ENCODE measurements around the gene TRIM40. TPM values are rescaled to one million over a fixed set of nuclear protein-coding genes. Genes with fewer than 3 reads are reported as not detected.
A peak's percentile ranks its signal among the peaks of the same experiment; 100 is the strongest.

Gene TRIM40, protein sequence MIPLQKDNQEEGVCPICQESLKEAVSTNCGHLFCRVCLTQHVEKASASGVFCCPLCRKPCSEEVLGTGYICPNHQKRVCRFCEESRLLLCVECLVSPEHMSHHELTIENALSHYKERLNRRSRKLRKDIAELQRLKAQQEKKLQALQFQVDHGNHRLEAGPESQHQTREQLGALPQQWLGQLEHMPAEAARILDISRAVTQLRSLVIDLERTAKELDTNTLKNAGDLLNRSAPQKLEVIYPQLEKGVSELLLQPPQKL
- total RNA-seq: not detected

DNA sequence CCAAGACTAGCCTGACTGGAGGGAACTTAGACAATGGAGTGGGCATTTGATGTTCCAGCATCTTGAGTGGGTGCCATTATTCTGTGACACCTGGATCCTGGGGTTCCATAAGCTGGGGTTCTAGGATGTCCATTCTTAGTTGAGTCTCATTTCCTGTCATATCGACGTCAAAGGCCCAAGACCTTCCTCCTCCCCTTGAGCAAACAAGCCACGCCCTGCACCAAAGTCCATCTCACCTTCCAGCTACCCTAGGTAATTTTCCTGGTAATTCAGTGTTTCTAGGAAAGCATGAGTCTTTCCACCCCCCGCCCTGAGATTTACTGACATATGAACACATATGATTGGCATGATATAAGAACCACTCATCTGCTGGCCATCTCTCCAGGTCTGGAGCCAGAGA, at the start of gene TRIM40:
TSS of gene TRIM40 (plus strand) at position 384 of the 400 bp plus-strand sequence. CDS start 897 bp downstream, outside the sequence.
- no peak for DNase-seq

DNA sequence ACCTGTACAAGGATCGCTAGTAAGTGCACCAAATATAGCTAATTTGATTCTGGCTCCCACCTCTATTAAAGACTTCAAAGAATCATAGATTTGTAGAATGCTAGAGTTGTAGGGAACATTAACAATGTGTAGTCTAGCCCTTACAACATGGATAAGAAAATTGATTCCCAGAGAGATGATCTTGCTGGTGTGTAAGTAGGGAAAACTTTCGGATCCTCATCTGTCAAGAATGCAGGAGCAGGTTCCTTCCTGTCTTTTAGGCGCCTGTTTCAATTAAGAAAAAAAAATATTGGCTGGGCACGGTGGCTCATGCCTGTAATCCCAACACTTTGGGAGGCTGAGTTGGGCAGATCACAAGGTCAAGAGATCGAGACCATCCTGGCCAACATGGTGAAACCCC, 48.1 kb upstream of the TRIM40 start:
- no peak for DNase-seq

DNA sequence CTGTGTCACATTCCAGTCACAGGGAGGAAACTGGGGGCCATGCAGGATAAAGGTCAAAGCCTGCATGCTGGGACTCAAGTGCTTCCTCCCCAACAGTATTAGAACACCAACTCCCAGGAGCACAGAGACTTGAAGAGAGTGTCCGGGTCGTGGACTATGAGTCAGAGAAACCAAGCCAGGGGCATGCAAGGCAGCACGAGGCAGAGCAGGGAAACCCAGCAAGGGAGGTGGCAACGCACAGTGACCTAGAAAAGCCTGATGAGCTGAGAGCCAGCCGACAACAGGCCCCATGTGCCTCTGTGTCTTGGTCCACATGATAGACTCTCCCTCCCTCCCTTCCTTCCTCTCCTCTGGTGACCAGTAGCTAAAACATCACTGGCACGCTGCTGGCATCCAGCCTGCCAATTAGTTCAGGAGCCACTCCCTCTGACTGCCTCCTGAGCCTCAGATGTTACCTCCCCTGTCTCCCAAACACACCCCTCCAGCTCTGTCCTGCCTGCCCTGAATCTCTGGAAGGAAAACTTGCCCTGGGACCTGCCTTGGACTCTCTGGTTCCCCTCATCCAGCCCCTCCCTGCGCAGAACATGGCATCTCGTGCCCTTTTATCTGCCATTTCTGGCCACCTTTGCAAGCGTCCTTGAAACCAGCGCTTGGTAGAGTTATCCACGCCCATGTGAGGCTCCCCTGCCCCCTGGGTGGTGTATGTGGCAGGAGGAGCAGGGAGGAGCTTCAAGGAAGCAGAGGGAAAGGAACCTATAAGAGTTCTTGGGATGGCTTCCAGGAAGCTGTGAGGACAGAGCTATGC, 44.2 kb upstream of the TRIM40 start:
- no peak for DNase-seq

DNA sequence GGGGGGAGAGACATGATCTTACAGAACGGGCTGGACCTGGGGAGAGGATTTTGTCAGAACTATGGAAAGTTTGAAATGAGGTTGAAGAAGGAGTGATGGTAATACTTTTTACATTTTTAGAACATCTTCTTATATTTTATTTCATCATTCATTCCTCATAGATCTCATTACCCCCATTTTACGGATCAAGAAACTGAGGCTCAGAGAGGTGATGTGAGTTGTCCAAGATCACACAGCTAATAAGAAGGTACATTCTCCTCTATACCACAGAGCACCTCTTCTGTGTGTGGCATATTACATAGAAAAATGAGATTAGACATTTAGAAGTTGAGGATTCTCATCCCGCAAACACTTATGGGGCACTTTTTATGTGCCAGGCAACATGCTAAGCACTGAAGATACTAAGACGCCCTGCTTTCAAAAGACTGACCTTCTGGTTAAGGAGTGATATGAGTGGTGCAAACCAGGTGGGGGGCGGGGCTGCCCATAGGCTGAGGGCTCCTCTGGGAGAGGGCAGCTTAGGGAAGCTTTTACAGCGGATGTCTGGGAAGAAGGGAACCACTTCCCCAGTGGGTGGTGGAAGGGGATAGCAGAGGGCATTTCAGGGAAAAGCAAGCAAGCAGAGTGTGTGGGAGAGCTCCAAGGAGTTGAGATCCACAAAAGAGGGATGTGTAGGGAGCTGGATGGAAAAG, 42.9 kb upstream of the TRIM40 start:
- DNase-seq: no peak

DNA sequence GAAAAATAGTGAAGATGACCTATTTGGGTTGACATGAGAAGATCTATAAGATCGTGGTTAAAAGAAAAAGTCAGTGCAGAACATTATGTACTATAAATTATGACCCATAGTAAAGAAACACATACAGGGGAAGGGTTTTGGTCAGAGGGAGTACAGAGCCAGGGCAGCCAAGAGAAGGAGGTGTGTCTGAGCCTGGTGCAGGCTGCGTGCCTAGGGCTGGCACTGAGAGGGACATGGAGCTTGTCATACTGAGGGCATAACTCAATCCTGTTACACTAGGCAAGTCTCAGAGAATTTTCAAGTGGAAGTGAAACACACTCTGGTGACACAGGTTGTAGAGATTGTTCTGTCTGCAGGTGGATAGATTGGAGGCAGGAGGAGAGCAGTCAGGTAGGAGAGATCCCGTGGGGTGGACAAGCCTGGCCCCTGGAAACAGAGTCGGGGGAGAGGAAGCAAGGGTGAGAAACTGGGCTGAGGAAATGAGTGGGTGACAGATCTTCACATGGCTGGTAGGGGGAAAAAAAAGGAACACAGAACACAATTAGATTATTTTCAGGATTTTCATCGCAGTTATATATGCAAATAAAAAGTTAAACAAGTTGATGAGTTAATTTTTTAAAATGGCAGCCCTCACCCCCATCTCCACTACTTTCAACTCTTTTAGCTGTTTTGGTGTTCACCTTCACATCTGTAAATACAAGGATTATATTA, 41.8 kb upstream of the TRIM40 start:
- no peak for DNase-seq

DNA sequence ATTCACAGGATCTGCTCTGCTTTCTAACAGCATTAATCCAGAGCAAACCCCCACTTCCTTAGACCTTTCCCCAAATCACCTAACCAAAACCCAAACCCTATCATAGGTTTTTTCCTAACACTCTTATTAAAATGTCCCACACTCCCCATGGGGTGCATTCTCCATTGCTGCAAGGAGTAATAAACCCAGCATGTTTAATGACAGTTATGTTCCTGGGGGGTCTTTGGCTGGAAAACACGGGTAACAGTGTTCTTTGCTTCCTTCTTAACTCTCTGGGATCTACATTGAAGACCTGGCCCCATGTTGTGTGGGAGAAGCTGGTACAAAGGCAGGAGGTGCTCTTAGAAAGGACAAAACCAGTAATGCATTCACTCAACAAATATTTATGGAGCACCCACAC, 39.1 kb upstream of the TRIM40 start:
- no peak for DNase-seq

DNA sequence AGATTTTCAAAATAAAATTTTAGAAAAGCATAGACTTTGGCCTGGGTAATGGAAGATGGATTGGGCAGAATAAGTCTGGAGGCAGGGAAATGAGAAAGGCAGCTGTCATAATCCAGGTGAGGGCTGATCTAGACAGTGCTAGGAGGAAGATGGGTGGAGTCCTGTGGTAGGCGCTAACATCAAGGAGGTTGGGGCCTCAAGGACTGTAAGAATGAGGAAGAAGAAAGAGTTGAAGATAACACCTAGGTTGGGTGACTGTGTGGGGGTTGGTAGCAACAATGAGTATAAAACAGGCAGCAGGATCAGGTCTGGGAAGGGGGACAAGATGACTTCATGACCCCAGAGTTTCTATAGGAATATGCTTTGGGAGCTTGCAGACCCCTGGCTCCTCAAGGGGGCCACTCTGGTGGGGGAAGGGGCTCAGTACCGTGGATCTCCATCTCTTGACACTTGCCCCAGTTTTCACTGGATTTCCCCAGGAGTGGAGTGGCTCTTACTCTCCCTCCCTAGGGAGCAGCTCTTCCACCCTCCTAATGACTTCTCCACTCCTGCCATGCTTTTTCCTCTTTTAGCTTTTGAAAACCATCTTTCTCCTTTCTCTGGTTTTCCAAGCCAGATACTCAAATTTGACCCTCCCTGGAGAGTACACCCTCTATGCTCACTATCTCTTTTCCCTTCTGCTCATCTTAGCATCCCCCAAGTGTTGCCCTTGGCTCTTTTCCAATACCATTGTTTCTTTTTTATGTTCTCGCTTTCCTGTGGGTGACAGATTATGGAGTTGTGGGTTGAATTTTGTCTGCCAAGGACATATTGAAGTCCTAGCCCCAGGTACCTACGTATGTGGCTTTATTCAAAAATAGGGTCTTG, 37.8 kb upstream of the TRIM40 start:
- DNase-seq: no peak

DNA sequence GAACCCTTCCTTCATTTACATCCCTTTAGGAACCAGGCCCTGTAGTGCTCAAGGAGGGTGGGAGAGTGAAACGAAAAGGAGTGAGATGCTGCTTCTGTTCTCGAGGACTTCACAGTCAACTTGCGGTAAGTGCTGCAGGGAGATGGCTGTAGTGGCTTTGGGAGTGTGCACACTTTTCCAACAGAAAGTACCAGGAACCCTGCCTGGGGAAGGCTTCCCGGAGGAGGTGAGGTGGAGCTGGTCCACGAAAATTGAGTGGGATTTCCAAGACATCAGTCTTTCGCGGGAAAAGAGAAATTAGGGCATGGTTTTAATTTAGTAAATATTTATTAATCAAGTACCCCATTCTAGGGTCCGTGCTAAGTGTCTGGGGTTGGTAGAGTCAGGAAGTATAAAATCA, 35.8 kb upstream of the TRIM40 start:
- no peak for DNase-seq

DNA sequence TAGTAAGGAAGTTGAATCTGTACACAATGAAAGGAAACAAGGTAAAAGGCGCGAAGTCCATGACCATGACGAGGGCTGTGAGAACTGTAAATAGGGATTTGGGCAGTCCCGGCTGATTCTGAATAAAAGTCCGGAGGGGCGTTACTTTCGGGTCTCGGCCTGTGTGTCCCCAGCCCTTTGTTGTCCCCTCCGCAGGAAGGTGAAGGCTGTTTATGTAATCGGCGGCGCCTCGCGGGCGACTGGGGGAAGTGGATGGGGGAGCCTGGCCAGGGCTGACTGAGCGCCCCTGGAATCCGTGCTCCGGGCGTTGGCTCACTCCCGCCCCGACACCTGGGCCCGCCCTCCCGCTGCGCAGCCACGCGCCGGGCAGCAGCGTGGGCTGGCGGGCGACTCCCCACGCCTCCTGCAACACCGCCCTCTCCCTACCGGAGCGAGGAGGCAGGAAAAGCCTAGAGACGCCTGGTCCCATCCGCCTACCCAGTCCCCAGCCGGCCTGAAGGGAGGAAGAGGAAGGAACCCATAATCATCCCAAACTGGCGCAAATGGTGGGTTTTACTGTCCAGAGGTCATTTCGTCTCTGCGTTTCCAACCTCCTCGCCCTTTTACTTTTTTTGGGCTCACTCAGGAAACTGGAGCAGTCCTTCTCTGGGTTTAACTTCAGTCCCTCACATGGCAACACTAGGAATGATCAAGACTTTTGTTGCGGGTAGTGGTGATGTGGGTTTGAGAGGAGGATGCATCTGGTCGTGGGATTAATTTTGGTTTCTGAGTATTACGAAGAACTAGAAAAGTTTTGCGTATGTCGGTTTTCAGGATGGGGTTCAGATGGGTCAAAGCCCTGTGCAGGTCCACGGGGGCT, 35.1 kb upstream of the TRIM40 start:
- no peak for DNase-seq

DNA sequence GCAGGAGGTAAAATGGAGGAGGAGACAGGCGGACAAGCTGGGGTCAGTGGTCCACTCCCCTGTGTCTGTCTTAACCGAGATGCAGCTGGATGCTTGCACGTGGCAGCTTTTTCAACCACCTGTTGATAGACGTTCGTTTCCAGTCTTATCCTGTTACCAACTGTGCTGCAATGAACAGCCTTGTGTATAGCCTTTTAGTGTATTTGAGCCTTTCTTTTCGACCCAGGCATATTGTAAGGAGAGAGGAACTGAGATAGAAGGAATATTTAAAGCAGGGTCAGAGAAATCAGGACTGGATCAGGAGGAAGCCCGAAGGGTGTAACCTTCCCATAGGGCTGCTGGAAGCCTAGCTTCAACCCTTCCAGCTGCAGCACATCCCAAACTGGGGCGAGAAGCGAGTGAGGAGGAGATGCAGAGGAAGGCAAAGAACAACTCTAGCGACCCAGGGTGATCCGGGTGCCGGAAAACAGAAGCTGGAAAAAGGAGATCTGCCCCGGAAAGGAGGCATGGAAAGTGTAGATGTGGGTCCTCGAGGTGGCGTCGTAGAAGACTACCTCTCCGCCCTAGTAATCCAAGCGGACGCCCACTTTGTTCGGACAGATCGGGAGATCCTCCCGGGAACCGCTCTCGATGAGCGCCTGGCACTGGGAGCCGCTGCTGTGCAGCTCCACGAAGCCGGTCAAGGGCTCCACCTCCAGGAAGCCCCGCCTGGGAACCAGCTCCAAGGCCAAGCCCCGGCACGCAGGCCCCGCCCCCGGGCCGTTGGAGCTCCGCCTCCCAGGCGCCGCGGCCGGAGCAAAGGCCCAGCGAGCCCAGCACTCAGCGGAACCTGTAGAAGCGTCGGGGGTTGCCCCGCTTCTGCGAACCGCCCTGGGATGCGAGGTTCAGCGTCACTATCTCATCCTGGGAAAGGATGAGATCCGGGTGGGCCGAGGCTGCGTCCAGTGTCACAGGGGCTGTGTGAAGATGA, 34.2 kb upstream of the TRIM40 start:
- DNase-seq: peak; percentile 25

DNA sequence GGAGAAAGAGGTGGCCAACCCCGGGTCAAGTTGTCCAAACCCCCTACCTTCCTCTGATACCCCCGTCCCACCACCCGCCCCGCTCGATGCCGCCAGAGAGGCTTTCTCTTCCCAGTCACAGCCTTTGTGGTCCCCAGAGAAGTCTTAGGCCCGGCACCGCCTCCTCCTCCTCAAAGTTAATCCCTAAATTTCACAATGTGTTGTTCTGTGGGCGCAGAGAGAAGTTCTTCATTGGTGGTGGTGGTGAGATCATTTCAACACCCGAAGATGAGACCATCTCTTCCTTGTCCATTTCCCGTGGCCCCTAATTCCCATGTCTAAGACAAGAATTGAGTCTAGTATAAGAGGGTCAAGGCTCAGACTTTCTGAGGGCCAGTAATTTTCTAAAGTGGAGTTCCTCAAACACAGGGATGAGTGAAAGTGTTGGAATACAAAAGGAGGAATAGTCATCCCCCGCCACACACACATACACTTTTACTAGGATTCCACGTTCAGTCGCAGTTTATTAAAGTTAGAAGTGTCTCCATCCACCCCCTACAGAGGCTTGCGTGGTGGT, 33.4 kb upstream of the TRIM40 start:
- no peak for DNase-seq

DNA sequence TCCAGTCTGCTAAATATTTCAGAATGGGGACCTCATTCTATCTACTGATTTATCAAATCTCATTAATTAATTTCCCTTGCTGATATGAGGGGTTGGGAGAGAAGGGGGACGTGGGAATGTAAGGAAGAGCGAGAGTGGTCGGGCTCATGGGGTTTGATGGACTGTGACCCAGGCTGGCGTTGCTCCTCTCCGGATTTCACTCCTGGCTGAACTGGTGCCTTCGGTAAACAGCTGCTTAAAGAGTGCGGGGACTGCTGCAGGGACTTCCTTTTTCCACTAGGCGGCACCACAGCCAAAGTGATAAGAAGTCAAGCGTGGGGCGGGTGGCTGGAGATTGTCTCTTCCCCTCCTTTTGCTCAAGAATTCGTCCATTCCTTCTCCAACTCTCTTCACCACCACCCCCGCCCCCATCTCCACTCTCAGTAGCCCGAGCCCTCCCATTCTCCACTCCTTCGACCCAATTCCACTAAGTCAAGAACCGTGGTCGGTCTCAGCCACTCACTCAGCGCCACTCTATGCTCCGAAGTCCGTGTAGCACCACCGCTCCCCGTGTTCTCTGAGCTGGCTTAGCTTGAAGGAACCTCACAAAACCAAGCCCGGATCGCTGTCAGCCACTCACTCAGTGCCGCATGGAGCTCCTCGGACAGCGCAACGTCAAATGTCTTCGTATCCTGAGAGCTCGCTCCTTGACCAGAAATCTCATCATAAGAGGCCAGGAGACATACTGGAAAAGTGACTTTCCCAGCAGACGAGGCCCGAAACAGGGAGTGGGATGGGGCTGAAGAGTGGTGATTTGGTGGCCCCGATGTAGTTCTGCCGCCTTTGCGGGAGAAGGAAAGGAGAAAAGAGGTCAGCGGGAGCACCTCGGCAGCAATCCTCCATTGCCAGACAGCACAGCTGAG, 32.7 kb upstream of the TRIM40 start:
- peak; percentile 55 for DNase-seq

DNA sequence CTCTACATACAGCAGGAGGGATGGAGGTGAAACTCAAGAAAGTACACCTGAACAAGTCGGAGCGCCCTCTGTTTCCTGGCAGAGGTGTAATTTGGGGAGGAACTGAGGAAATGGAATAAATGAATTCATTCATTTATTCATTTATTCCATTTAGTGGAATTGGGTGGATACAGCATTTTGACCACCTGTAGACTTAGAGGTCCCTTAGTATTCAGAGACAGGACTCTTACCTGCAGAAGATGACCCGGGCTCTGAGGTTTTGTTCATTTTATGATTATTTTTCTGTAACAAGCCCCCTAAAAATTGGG, 32.1 kb upstream of the TRIM40 start:
- no peak for DNase-seq

DNA sequence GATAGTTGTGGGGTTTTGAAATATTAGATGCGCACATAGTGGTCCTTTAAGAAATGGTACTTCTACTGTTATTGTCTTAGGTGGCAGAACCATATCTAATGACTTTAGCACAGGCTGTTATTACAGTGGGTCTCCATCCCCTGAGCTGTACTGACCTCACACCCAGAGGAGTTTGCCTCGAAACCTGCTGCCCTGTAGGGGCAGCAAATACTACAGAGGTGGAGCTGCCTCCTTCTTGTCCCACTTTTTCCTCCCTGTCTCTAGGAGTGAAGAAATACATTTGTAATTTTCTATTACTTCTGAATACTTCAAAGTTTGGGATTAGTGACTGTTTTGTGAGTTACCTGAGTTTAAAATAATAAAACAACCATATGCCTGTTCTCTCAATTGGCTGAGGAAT, 31.3 kb upstream of the TRIM40 start:
- DNase-seq: no peak

DNA sequence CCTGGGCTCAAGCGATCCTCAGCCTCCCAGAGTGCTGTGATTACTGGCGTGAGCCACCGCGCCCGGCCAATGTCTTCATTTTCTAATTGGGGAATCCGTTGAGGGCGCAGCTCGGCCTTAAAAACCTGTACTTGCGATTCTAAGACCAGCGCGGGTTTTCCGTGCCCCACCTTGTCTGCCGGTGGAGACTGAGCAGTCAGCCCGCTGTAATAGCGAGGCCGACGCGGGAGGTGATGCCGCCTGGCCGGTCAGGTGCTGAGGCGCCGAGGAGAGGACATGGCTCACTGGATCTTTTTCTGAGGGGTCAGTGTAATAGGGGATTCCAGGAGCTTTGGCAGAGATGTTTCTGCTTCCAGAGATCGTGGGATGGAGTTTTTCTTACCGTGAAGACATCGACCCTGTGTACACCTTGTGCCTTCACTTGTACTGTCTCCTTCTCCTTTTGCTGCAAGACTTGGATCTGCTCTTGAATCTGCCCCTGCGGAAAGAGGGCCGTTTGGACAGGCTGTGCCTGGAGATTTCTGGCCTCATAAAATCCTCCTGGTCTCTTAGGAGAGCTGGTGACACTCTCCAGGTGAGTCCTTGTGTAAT, 24.6 kb upstream of the TRIM40 start:
- DNase-seq: no peak

DNA sequence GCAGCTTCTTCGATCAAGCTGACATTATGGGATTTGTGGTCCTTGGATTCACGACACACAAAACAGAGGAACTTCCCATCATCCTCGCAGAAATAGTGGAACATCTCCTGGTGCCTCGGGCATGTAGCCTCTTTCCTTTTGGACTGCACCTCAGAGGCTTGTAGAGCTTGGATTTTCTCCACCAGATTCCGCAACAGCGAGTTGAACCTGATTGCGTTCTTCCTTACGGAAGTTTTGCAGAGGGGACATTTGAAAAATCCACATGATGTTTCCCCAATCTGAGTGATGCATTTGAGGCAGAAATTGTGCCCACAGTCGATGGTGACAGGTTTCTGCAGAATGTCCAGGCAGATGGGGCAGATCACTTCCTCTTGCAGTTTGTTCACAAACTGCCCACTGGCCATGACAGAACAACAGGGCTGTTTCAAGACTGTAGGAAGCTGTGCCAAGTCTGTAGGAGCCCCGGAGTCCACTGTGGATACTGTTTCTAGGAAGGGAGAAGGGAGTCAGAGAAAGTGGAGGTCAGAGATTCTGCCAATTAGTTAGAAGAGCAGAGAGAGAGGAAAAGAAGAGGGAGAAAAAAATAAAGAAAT, 23.4 kb upstream of the TRIM40 start:
- no peak for DNase-seq

DNA sequence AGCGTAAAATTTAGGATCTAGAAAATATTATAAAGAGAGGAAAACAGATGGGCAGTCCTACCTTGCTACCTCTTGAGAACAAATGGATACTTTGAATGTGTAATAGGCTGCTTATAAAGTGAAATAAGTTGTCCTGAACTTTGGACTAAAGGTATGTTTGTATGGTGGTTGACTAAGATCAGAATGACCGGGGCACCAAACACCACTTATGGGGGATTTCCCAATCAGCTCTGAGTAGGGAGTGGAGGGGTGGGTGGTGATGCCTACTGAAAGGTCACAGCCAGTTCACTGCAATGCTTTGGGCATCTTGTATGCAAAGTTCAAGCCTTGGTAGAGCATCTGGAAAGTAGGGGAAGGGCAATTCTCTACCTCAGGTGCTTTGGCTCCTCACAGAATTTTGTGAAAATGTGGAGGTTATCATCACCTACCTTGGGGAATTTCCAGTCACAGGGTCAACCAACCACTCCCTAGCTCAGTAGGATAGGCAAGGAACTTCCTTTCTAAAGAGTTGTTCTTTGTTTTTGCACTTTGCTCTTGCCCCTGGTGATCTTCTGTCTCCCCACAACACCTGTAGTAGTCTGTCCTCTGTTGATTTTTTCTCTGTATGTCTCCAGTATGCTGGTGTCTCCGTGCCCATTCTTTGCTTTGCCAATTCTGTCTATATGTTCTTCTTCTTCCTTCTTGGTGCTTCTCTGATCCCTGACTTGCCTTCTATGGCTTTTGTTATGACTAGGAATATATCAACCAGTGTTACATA, 22.8 kb upstream of the TRIM40 start, which contains the start of gene TRIM31:
TSS of gene TRIM31 (minus strand) at position 88 of the 757 bp plus-strand sequence. CDS start 285 bp downstream, outside the sequence.
- DNase-seq: no peak

Data from skin of body (tissue), 2 donors.